EH (cell line): ENCODE data around the gene CR2.
"Not testable (repeated sequence)": the region's sequence is repeated elsewhere in the genome, so short reads cannot be mapped to it uniquely, and the experiment has no call there.

Experiments
- DNase-seq: peaks from one replicate; pipeline ENCODE4 v3.0.0-alpha.2; 2015; ENCODE audit warnings: low read depth

The CR2 gene

DNA sequence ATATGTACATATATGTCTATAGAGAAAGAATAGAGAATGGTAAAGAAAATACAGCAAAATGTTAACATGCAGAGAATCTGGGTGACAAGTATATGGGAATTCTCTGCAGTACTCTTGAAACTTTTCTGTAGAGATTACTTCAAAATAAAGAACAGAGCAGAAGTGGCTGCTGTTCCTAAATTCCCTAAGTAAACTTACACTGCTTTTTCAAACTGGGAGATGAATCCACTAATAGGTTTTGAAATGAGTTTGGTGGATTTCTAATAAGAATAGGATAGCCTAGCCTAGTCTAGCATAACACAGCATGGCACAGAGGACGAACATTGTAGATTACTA is 450 bp upstream of the CR2 start:
- no peak for DNase-seq

DNA sequence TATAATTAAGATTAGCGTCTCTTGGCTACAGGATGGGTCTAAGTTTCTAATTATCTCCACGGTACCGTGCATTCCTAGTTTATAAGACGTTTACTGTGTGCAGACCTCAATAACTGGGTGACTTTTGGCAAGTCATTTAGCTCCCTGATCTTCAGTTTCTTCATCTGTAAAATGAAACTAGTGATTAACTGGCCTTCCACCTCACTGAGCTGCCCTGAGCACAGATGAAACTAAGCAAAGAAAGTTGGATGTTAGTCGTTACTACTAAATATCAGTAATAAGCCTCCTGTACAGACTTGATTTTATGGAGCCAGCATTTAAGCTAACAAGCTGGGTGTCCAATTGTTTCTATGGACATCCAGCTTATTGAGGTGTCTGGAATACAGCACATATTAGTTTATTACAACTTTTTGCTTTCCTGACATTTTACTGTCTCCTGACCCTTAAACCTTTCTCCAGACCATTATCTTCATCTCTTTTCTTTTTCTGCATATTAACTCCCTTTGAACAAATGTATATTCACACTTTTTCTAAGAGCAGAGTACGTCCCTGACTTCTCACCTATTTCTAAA is 1.1 kb downstream of the CR2 start:
- no peak for DNase-seq

DNA sequence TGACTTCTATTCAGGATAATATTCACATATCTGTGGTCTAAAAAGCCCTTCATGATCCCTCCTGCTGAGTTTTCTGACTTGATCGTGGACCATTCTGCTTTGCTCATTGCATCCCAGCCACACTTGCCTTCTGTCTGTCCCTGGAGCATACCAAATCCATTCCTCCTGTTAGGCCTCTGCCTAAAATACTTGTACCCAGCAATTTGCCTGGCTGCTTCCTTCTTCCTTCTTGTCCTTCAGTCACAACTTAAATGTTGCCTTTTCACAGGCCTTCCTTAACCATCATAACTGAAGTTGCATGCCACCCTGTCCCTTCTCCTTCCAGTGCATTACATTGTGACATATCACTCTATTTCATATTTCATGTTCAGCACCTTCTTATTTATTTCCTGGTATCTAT is 4.3 kb downstream of the CR2 start:
- DNase-seq: no peak

DNA sequence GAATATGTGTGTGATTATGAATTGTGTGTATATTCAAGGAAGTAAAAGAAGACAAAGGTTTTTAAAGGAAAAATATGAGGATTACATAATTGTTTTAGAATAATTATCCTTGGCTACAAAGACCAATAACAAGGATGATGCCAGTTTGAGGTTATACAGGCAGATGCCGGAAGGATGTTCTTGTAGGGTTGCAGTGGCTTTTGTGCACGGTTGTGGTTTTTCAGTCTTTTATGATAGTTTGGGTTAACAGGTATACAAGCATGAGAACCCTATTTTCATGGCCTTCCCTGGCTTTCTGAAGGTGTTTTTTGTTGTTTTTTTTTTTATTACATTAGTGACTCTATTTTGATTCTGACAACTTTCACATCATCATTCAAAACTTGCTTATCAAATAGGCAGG is 4.9 kb downstream of the CR2 start:
- no peak for DNase-seq

DNA sequence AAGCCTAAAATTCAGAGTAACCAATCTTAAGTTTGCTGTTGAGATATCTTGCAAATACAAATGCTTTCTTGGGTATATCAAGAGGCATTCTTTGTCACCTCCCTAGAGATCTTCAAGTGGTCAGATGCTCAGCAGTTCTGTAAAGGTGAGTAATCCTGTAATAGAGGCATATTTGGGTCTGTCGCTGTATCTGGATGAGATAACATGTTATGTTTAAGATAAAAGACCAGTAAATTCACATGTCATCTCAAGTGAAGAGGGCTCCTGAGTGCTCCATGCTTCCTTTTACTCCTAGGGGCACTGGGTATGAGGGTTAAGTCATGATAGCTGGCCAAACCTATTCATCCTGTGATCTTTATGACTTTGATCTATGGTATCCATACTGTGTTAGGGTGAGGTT is 7.5 kb downstream of the CR2 start:
- no peak for DNase-seq

DNA sequence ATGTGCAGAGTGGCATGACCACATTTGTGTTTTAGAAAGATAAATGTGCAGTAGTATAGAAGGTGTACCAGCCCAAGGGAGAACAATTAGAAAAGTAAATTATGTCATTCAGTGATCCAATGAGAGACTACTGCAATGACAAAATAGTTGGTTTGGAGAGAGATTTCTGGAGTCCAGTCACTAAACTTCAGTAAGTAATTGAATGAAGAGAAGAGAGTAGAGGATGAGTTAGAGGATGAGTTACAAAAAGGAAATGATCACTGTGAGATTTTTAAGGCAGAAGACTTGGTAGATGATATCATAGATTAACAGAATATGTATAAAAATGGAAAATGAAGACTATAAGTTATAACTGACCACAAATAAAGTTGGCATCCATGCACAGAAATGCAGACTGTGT is 8.4 kb downstream of the CR2 start:
- no peak for DNase-seq

DNA sequence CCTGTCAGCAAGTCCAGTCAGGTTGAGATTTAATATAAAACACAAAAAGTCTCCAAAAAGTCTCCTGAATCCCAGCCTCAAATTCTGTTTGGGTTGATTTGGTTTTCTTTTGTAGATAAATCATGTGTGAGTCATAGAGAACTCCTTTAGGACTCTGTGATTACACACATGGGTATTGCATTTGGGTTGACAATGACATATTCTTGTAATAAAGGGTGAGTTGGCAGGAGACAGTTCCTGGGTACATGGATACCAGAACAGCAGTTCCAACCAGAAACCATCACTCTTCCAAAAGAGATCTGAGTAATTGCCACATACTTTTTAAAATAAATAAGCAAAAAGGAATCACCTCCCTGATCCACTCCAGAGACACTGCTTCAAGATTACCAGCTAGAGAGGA is 8.9 kb downstream of the CR2 start:
- DNase-seq: peak; percentile 1

DNA sequence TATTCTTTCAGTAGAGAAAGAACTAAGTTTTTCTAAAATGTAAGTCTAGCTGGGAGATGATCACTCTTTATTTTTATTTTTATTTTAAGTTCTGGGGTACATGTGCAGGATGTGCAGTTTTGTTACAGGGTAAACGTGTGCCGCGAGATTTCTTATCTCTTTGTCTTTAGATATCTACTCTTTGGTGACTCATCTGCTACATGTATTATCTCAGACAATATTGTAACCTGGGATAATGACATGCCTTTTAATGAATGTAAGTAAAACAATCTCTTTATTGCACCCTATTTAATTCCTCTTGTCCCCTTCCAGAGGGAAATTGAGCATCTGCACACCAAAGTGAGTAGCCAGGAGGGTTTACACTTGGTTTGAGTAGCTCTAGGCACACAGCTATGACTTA is 9.4 kb downstream of the CR2 start:
- DNase-seq: no peak

DNA sequence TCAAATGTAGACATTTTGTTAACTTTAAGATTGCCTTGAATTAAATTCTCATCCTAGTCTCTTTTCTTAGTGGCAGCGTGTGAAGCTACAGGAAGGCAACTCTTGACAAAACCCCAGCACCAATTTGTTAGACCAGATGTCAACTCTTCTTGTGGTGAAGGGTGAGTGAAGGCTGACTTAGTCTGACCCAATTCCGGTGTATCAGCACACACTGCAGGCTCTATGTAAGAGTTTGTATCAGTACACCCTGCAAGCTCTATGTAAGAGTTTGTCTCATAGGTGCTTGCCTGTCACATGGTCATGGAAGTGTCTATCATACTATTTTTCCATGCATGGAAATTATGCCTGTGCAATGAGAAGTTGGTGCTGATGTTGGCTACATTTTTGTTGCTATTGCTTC is 16.8 kb downstream of the CR2 start:
- DNase-seq: no peak

DNA sequence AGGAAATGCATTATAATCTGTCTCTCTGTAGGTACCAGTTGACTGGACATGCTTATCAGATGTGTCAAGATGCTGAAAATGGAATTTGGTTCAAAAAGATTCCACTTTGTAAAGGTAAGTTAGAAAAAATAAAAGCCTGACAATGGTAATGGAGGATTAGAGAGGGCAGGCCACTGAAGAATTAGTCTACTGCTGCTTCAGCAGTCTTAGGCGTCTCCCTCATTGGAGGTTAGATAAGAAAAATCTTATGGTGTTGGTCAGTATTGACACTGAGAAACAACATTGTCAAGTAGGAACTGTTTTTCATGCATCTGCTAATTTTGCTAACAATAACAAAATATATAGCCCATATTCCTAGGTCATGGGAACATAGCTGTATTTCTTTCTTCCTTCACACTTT is 20.1 kb downstream of the CR2 start:
- DNase-seq: no peak

DNA sequence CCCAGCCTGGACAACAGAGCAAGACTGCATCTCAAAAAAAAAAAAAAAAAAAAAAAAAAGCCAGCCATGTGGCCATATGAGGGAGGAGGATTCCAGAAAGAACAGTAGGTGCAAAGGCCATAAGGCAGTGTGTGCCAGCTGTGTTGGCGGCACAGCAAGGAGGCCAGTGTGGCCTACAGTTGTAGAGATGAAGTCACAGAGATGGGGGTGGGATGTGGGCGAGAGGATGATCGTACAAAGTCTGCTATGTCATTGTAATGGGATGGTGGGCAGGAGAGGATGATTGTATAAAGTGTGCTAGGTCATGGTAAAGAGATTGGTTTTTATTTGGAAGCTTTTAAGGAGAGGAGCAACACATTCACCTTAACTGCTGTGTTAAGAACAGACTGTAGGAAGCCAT is 32.1 kb downstream of the CR2 start:
- DNase-seq: no peak

DNA sequence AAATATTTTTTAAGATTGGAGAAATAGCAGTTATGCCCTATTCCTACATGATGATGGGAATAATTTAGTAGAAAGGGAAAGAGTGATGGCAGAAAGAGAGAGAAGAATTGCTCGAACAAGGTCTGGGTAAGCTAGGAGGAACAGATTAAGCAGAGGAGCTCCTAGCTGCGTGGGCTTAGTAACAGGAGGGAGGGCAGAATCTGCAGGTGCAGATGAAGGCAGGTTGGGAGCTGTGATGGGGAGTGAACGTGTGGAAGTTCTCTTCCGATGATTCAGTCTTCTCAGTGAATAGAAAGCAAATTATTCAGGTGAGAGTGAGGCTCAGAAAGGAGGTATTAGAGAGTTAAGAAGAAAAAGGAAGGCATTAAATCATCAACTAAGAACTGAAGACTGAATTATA is 33.5 kb downstream of the CR2 start:
- no peak for DNase-seq

DNA sequence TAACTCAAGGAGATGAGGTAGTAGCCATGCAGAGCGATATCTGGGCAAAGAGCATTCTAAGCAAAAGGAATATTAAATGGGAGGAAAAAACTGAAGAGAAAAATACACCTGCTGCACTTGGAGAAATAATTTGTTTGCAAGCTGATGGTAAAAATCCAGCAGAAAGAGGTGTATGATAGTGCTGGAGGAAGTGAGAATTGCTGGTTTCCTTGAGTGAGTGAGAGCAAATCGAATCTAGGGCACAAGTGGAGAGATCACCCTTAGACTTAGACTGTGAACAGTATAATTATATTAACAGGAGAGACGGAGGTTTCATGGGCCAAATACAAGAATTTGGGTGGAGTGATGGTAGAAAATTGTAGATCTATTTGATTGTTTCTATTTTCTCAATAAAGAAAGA is 39.1 kb downstream of the CR2 start:
- no peak for DNase-seq

DNA sequence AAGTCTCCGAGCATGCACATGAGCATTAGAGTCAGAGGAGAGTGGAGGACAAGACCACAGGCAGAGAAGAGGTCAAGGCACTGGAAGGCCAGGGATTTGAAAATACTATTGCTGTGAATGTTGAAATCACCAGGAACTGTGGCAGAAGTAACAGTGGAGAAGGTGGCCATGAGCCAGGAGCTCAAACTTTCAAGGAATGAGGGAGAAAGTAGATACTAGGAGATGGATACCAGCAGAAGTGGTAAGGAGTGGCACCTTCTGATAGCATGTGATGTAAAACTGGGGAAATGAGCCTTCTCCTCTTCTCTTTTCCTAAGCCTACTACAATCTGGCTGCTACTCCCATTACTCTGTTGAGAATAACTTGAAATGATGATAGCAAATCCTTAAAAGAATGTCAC is 40.0 kb downstream of the CR2 start:
- DNase-seq: no peak

DNA sequence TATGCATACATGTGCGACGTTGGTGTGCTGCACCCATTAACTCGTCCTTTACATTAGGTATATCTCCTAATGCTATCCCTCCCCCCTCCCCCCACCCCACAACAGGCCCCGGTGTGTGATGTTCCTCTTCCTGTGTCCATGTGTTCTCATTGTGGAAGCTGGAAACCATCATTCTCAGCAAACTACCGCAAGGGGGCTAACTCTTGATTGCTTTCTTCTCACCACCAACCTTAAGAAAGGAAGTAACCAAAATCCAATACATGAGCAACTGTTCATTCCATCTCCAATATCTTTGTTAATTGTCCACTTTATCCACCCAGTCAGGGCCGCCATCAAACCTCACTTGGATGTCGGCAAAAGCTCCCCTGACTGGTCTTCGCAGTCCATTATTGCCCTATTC is 41.2 kb downstream of the CR2 start:
- not testable (repeated sequence) for DNase-seq

DNA sequence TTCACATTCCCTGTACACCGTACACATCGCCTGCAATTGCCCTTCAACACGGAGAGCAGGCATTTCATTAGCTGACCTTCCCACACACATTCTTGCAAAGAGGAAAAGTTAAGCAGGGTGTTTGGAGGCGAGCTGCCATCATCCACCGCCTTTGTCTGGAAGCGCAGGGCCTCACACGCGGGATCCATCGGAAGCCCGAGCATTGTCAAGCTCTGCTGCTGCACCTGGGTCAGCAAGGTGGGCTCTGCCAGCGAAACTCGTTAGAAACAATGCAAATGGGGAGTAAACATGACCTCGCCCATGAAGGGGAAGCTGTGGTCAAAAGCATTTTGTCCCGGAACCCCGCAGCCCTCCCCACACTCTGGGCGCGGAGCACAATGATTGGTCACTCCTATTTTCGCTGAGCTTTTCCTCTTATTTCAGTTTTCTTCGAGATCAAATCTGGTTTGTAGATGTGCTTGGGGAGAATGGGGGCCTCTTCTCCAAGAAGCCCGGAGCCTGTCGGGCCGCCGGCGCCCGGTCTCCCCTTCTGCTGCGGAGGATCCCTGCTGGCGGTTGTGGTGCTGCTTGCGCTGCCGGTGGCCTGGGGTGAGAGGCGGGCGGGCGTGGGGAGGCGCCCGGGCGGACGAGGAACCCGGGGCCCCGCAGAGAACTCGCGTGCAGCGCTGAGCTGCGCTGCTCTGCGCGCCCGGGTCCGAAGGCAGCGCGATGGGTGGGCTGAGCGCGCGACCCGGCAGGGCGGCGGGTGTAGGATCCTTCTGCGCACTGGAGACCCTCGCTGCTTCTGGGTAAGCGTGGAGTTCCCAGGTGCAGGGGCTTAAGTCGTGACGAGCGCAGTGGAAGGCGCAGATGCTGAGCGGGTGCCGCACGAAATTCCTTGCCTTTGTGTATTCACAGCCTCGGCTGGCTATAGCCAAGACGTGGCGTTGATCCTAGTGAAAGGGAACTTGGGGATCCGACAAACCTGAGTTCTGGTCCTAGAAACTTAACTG is 42.0 kb downstream of the CR2 start, which contains the start of gene CR1:
CR1 (plus strand) TSS at position 357 of the 992 bp plus-strand sequence; CDS start at position 468, 111 bp downstream.
- DNase-seq: no peak

DNA sequence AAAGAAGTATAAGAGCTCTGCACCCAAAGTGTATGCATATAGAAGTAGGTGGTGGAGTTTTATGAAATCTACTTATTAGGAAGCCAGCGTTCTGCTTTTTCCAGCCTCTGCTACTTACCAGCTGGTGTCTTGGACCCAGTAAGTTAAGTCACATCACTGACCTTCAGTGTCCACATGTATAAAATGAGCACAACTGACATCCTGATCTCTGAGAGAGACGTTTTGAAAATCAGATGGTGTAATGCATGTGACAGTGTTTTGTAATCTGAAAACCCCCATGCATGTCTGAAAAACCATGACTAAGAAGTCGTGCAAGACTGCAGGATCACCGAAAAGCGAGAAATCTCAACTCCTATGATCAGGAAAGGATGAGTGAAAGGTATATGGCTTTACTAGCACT is 43.8 kb downstream of the CR2 start:
- no peak for DNase-seq

DNA sequence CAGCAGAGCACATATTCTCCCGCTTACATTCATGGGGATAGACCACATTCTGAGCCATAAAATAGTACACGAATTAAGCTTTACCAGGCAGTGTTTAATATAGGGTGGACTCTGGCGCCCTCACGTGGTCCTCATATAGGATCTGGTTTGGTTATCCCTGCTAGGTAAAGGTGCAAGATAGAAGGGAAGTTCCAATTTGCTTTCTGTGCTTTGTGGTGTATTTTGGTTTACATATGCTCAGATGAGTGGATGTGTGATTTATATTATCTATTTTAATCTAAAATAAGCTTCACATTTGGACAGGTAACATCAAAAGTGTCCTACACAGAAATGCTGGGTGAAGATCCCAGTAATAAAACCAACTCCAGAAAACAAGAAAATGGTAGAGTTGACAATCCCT is 45.4 kb downstream of the CR2 start:
- peak; percentile 67 for DNase-seq

DNA sequence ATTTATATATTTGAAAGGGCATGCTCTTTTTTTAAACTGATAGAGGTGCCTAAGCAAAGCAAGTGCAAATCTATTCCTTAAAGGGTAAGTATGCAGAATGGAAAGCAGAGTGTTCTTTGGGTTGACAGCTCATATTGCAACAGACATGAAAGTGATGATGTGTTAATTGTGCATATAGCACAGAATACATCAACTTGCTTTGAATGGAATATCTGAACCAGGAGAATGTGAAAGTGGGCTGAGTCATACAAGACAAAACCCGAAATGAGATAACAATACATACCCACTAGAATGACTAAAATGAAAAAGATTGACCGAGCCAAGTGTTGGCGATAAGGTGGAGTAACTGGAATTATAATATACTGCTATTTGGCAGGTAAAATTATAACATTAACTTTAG is 46.2 kb downstream of the CR2 start:
- no peak for DNase-seq

DNA sequence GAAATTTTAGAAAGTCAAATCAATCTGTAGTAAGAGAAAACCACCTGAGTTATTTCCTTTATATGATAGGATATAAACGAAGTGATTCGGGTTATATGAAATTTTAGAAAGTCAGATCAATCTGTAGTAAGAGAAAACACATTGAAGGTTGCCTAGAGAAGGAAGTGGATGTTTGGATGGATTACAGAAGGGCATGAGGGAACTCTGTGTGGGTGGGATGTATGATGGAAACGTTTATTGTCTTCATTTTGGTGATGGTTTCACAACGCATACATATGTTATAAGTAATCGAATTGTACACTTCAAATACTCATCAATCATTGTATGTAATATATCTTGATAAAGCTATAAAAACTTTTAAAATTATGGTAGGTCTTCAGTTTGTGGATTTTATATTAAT is 46.9 kb downstream of the CR2 start:
- no peak for DNase-seq

DNA sequence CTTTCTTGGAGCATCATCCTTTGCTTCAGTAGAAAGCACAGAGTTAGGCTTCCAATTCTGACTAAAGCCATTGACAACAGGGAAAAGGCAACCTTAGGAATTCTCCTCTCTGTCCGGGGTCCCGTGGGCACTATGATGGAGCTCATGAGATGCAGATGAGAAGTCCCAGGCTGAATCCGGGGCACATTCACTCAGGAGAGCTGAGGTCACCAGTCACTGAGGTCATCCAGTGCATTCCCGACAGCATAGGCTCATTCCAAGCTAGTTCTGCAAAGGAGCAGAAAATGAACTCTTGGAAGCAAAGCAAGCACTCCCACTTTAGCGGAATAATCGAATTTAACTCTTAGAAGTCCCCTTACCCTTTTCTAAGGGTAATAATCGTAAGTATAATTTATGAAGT is 48.6 kb downstream of the CR2 start:
- no peak for DNase-seq

DNA sequence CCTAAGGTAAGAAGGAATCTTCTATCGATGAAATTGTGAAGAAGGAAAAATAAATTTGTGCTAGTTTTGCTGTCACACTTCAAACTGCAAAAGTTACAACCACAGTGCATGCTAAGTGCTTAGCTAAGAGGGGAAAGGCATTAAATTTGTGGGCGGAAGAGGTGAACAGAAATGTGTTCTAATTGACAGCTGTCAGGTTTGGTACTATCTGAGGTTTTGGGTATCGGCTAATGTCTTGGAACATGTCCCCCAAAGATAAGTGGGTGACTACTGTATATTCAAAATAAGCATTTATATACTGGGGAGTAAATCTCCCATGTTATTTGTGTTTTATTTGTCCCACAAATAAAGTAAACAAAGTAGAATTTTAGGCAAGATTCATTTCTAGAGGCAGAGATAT is 49.8 kb downstream of the CR2 start:
- no peak for DNase-seq

DNA sequence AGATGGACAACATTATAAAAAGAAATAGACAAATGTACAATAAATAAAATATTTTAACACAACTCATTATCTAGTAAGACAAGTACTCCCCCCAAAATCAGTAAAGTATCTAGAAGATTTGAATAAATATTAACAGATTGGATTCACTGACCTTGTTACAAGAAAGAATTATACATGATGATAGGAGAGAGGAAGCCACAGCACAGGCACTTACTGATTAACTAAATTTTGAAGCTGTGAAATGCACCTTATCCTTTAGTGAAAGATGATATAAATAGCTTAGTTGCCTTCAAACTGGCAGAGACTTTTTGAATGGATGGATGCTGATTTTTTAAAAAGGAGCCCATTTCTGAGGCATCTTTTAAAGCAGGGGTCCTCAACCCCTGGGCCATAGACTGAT is 50.3 kb downstream of the CR2 start:
- DNase-seq: no peak

DNA sequence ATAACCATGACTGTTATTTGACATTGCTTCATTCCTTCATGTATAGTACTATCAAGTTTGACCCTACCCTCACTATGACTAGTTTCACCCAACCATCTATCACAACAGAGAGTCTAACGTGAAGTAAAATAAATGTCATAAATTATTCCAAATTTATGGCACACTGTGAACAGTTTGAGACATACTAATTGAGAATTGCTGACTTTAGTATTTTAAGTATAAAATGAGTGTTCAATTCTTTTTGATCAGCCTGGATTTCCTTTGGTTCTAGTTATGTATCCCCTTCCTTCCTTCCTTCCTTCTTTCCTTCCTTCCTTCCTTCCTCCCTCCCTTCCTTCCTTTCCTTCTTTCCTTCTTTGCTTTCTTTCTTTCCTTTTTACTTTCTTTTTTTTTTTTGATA is 56.3 kb downstream of the CR2 start:
- DNase-seq: no peak
